Mesendoderm (in vitro differentiated cells): Measurements from ENCODE around the gene KCNS3.

Source experiments
- DNase-seq: peaks from one replicate; pipeline ENCODE4 v3.0.0; 2013
- H2AK5ac ChIP-seq: 2 replicates; pipeline ENCODE4 v1.6.1; 2013; ENCODE audit warnings: low read length, inconsistent platforms
- H2BK120ac ChIP-seq: 2 replicates; pipeline ENCODE4 v1.6.1; 2013; ENCODE audit warnings: low read depth, mild to moderate bottlenecking, low read length, moderate library complexity, mixed read lengths
- H2BK15ac ChIP-seq: replicated peaks from 2 replicates; pipeline ENCODE4 v1.6.1; 2013; ENCODE audit warnings: low read depth, mild to moderate bottlenecking, moderate library complexity
- H2BK5ac ChIP-seq: 2 replicates; pipeline ENCODE4 v1.6.1; 2013; ENCODE audit warnings: low read length, inconsistent platforms
- H3K18ac ChIP-seq: 2 replicates; pipeline ENCODE4 v1.6.1; 2013; ENCODE audit warnings: mild to moderate bottlenecking, low read length, mixed read lengths
- H3K23ac ChIP-seq: one replicate; pipeline ENCODE4 v1.6.1; 2013; ENCODE audit warnings: low read length
- H3K27ac ChIP-seq: 2 replicates; pipeline ENCODE4 v1.5.1; 2013; ENCODE audit warnings: low read depth, mild to moderate bottlenecking, inconsistent platforms, low read length, moderate library complexity
- H3K27me3 ChIP-seq: 2 replicates; pipeline ENCODE4 v1.6.1; 2013; ENCODE audit warnings: low read length, control low read depth, mild to moderate bottlenecking, inconsistent platforms; ENCODE audit not compliant: insufficient read depth, poor library complexity
- H3K36me3 ChIP-seq: 2 replicates; pipeline ENCODE4 v1.6.1; 2013; ENCODE audit warnings: low read length, inconsistent platforms; ENCODE audit not compliant: control insufficient read depth, insufficient read depth
- H3K4ac ChIP-seq: one replicate; pipeline ENCODE4 v1.6.1; 2013; ENCODE audit warnings: low read depth, mild to moderate bottlenecking, low read length, moderate library complexity
- H3K4me1 ChIP-seq: 2 replicates; pipeline ENCODE4 v1.6.1; 2013; ENCODE audit warnings: low read depth, low read length, inconsistent platforms; ENCODE audit not compliant: control insufficient read depth
- H3K4me2 ChIP-seq: 2 replicates; pipeline ENCODE4 v1.6.1; 2013; ENCODE audit warnings: low read length
- H3K4me3 ChIP-seq: 2 replicates; pipeline ENCODE4 v1.5.1; 2013; ENCODE audit warnings: mild to moderate bottlenecking, low read length
- H3K56ac ChIP-seq: one replicate; pipeline ENCODE4 v1.6.1; 2013; ENCODE audit warnings: low read length
- H3K79me1 ChIP-seq: 2 replicates; pipeline ENCODE4 v1.6.1; 2013; ENCODE audit warnings: low read length, inconsistent platforms
- H3K79me2 ChIP-seq: 2 replicates; pipeline ENCODE4 v1.6.1; 2013; ENCODE audit warnings: mild to moderate bottlenecking, low read length; ENCODE audit not compliant: control insufficient read depth, insufficient read depth
- H3K9ac ChIP-seq: 2 replicates; pipeline ENCODE4 v1.6.1; 2013; ENCODE audit warnings: low read length, inconsistent platforms
- H4K5ac ChIP-seq: one replicate; pipeline ENCODE4 v1.6.1; 2013; ENCODE audit warnings: low read length
- H4K8ac ChIP-seq: one replicate; pipeline ENCODE4 v1.6.1; 2013; ENCODE audit warnings: low read depth, mild to moderate bottlenecking, control low read depth, low read length, moderate library complexity
- WGBS: extraction: QIAGEN DNeasy Blood & Tissue Kit; methylation state at CpG from one replicate; pipeline ENCODE4 v1.1.7; 2013; ENCODE audit warnings: low lambda C conversion rate, missing lambda C conversion rate; ENCODE audit not compliant: insufficient coverage; ENCODE audit errors: extremely low coverage; 5-methylcytosine and 5-hydroxymethylcytosine counted together

KCNS3 gene

GRCh38 chr2:17910980-17911379 lies 32.5 kb downstream of the KCNS3 start:
- Histone ChIP-seq H3K36me3 (no peaks in the 10 kb centered on the region), H3K79me1 (no peaks in the 10 kb centered on the region), H2AK5ac (no peak overlapping the region), H2BK5ac (no peak overlapping the region), H2BK120ac (no peak overlapping the region), H3K4me2 (no peak overlapping the region), H3K18ac (no peak overlapping the region), H3K9ac (no peak overlapping the region), H3K27ac (no peak overlapping the region), H2BK15ac (no peak overlapping the region), H3K27me3 (no peaks in the 10 kb centered on the region), H3K23ac (no peak overlapping the region), H4K5ac (no peak overlapping the region), H3K4ac (no peak overlapping the region), H3K4me1 (no peaks in the 10 kb centered on the region), H4K8ac (no peak overlapping the region), H3K56ac (no peak overlapping the region), H3K79me2 (no peaks in the 10 kb centered on the region), H3K4me3 (no peak overlapping the region)
- DNase-seq: no peak
- no CpG with 5 or more reads among the region's 5 CpGs for WGBS

GRCh38 chr2:17911491-17912260 lies 33.2 kb downstream of the KCNS3 start:
- H3K23ac ChIP-seq: no peak overlapping the region
- no peak overlapping the region for H3K18ac ChIP-seq
- H3K27ac ChIP-seq: no peak overlapping the region
- H2BK5ac ChIP-seq: no peak overlapping the region
- DNase-seq: no peak
- no peak overlapping the region for H3K4me2 ChIP-seq
- no peaks in the 10 kb centered on the region for H3K79me2 ChIP-seq
- no peak overlapping the region for H3K4me3 ChIP-seq
- H4K5ac ChIP-seq: no peak overlapping the region
- no peaks in the 10 kb centered on the region for H3K36me3 ChIP-seq
- H3K4me1 ChIP-seq: no peaks in the 10 kb centered on the region
- H3K56ac ChIP-seq: no peak overlapping the region
- no CpG with 5 or more reads among the region's 5 CpGs for WGBS
- H2BK15ac ChIP-seq: no peak overlapping the region
- H3K27me3 ChIP-seq: no peaks in the 10 kb centered on the region
- no peak overlapping the region for H4K8ac ChIP-seq
- no peak overlapping the region for H3K4ac ChIP-seq
- H2BK120ac ChIP-seq: no peak overlapping the region
- no peak overlapping the region for H3K9ac ChIP-seq
- peaks cover 1% of the 10 kb centered on the region for H3K79me1 ChIP-seq
- no peak overlapping the region for H2AK5ac ChIP-seq

- Histone ChIP-seq H3K4ac (no peak overlapping the region), H3K4me3 (no peak overlapping the region), H4K5ac (no peak overlapping the region), H2BK5ac (no peak overlapping the region), H3K56ac (no peak overlapping the region), H2AK5ac (no peak overlapping the region), H4K8ac (no peak overlapping the region), H3K36me3 (no peaks in the 10 kb centered on the region), H2BK15ac (no peak overlapping the region), H3K9ac (no peak overlapping the region), H3K4me1 (no peaks in the 10 kb centered on the region), H3K23ac (no peak overlapping the region), H3K79me2 (no peaks in the 10 kb centered on the region), H3K27me3 (no peaks in the 10 kb centered on the region), H3K27ac (no peak overlapping the region), H2BK120ac (no peak overlapping the region), H3K4me2 (no peak overlapping the region), H3K18ac (no peak overlapping the region), H3K79me1 (peaks cover 1% of the 10 kb centered on the region)
- WGBS: no CpG with 5 or more reads among the region's 5 CpGs
- DNase-seq: no peak
These were observed 33.8 kb downstream of the KCNS3 start for GRCh38 chr2:17912266-17912691.

- Histone ChIP-seq H3K56ac (no peak overlapping the region), H2BK15ac (no peak overlapping the region), H3K79me2 (no peaks in the 10 kb centered on the region), H3K4me1 (no peaks in the 10 kb centered on the region), H3K79me1 (peaks cover 1% of the 10 kb centered on the region), H3K4ac (no peak overlapping the region), H3K27me3 (no peaks in the 10 kb centered on the region), H3K36me3 (no peaks in the 10 kb centered on the region), H4K5ac (no peak overlapping the region), H3K23ac (no peak overlapping the region), H2BK120ac (no peak overlapping the region), H3K9ac (no peak overlapping the region), H3K4me2 (no peak overlapping the region), H3K27ac (no peak overlapping the region), H2BK5ac (no peak overlapping the region), H3K18ac (no peak overlapping the region), H2AK5ac (no peak overlapping the region), H4K8ac (no peak overlapping the region), H3K4me3 (no peak overlapping the region)
- no peak for DNase-seq
- no CpG with 5 or more reads among the region's 3 CpGs for WGBS
These were observed 36.6 kb downstream of the KCNS3 start for GRCh38 chr2:17915099-17915498.

GRCh38 chr2:17915811-17916518 lies 37.5 kb downstream of the KCNS3 start:
- no peak overlapping the region for H4K8ac ChIP-seq
- no peaks in the 10 kb centered on the region for H3K36me3 ChIP-seq
- no peak overlapping the region for H3K27ac ChIP-seq
- H4K5ac ChIP-seq: no peak overlapping the region
- no peak overlapping the region for H2BK120ac ChIP-seq
- H3K4ac ChIP-seq: no peak overlapping the region
- peaks cover 1% of the 10 kb centered on the region for H3K79me1 ChIP-seq
- H3K23ac ChIP-seq: no peak overlapping the region
- H3K79me2 ChIP-seq: no peaks in the 10 kb centered on the region
- DNase-seq: no peak
- no peak overlapping the region for H2AK5ac ChIP-seq
- no peak overlapping the region for H3K56ac ChIP-seq
- no peak overlapping the region for H3K9ac ChIP-seq
- H3K4me3 ChIP-seq: no peak overlapping the region
- WGBS: no CpG with 5 or more reads among the region's 1 CpG
- H3K18ac ChIP-seq: no peak overlapping the region
- no peaks in the 10 kb centered on the region for H3K4me1 ChIP-seq
- H3K4me2 ChIP-seq: no peak overlapping the region
- H3K27me3 ChIP-seq: no peaks in the 10 kb centered on the region
- H2BK5ac ChIP-seq: no peak overlapping the region
- no peak overlapping the region for H2BK15ac ChIP-seq
